ENCODE results near the gene FGF7. TPM values are rescaled to one million over a fixed set of nuclear protein-coding genes. Genes with fewer than 3 reads are reported as not detected.

Gene FGF7
- total and polyA plus RNA-seq, 2 experiments from 2014 or later, result 351 to 400 TPM

GRCh38 chr15:49462232-49462844, 39.3 kb downstream of the FGF7 start:
- Histone ChIP-seq H3K27ac (peak overlapping the region; percentile 79), H3K9me3 (ENCODE audit: low read depth) (no peaks in the 10 kb centered on the region), H3K4me2 (ENCODE audit: unreplicated experiment) (peak overlapping the region; percentile 12), H3K4me3 (no peak overlapping the region), H3K36me3 (ENCODE audit: low read depth) (peaks cover 40% of the 10 kb centered on the region), H3K79me2 (ENCODE audit: insufficient read depth) (peaks cover 100% of the 10 kb centered on the region), H3K9me2 (ENCODE audit: insufficient read depth) (no peaks in the 10 kb centered on the region), H3K9ac (no peak overlapping the region), H4K20me1 (ENCODE audit: insufficient read depth) (no peaks in the 10 kb centered on the region), H3K27me3 (replicated peaks; ENCODE audit: insufficient read depth) (no peaks in the 10 kb centered on the region), H2AFZ (no peak overlapping the region), H3K4me1 (ENCODE audit: insufficient read depth) (peaks cover 94% of the 10 kb centered on the region), H3F3A (ENCODE audit: insufficient read depth) (peaks cover 97% of the 10 kb centered on the region)
- TF ChIP-seq EZH2 (IDR thresholded peaks at IDR 0.05; ENCODE audit: insufficient read depth, poor library complexity, severe bottlenecking) (no peak), EZH2phosphoT487 (IDR thresholded peaks at IDR 0.05; ENCODE audit: insufficient read depth, low read depth) (no peak)
- DNase-seq, result peak; percentile 71
- in situ Hi-C loops (cut with MboI), result no loop called here
- WGBS, 2 experiments (ENCODE audit: low coverage in 1 of 2, low lambda C conversion rate in 2 of 2, missing lambda C conversion rate in 2 of 2), result 10 to 17% methylated on average over 2 of the region's 2 CpGs

GRCh38 chr15:49464522-49464921, 41.5 kb downstream of the FGF7 start:
- no peak overlapping the region for H2AFZ ChIP-seq
- H3K27ac ChIP-seq, result no peak overlapping the region
- no peaks in the 10 kb centered on the region for H4K20me1 ChIP-seq (ENCODE audit: insufficient read depth)
- H3K9me2 ChIP-seq (ENCODE audit: insufficient read depth), result no peaks in the 10 kb centered on the region
- peaks cover 100% of the 10 kb centered on the region for H3K79me2 ChIP-seq (ENCODE audit: insufficient read depth)
- H3K36me3 ChIP-seq (ENCODE audit: low read depth), result peaks cover 36% of the 10 kb centered on the region
- H3K27me3 ChIP-seq (replicated peaks; ENCODE audit: insufficient read depth), result no peaks in the 10 kb centered on the region
- no peak overlapping the region for H3K4me3 ChIP-seq
- H3K9me3 ChIP-seq (ENCODE audit: low read depth), result no peaks in the 10 kb centered on the region
- no peak overlapping the region for H3K4me2 ChIP-seq (ENCODE audit: unreplicated experiment)
- peaks cover 93% of the 10 kb centered on the region for H3K4me1 ChIP-seq (ENCODE audit: insufficient read depth)
- no peak for DNase-seq
- peaks cover 98% of the 10 kb centered on the region for H3F3A ChIP-seq (ENCODE audit: insufficient read depth)
- H3K9ac ChIP-seq, result no peak overlapping the region
- in situ Hi-C loops (cut with MboI), result no loop called here
- WGBS, 2 experiments (ENCODE audit: low coverage in 1 of 2, low lambda C conversion rate in 2 of 2, missing lambda C conversion rate in 2 of 2), result 58 to 61% methylated on average over 3 of the region's 3 CpGs
- TF ChIP-seq EZH2phosphoT487 (IDR thresholded peaks at IDR 0.05; ENCODE audit: insufficient read depth, low read depth) (no peak), EZH2 (IDR thresholded peaks at IDR 0.05; ENCODE audit: insufficient read depth, poor library complexity, severe bottlenecking) (no peak)

GRCh38 chr15:49466119-49466518, 43.1 kb downstream of the FGF7 start:
- Histone ChIP-seq H3K9me2 (ENCODE audit: insufficient read depth) (no peaks in the 10 kb centered on the region), H3K9ac (peak overlapping the region; percentile 62), H3K4me3 (peak overlapping the region; percentile 63), H3K4me1 (ENCODE audit: insufficient read depth) (peaks cover 89% of the 10 kb centered on the region), H4K20me1 (ENCODE audit: insufficient read depth) (no peaks in the 10 kb centered on the region), H3K9me3 (ENCODE audit: low read depth) (no peaks in the 10 kb centered on the region), H3K36me3 (ENCODE audit: low read depth) (peaks cover 34% of the 10 kb centered on the region), H3K4me2 (ENCODE audit: unreplicated experiment) (peak overlapping the region; percentile 88), H3F3A (ENCODE audit: insufficient read depth) (peaks cover 96% of the 10 kb centered on the region), H2AFZ (no peak overlapping the region), H3K27me3 (replicated peaks; ENCODE audit: insufficient read depth) (no peaks in the 10 kb centered on the region), H3K79me2 (ENCODE audit: insufficient read depth) (peaks cover 100% of the 10 kb centered on the region), H3K27ac (peak overlapping the region; percentile 69)
- no peak for DNase-seq
- in situ Hi-C loops (cut with MboI), result no loop called here
- TF ChIP-seq EZH2phosphoT487 (IDR thresholded peaks at IDR 0.05; ENCODE audit: insufficient read depth, low read depth), result no peak
- no peak for TF ChIP-seq EZH2 (IDR thresholded peaks at IDR 0.05; ENCODE audit: insufficient read depth, poor library complexity, severe bottlenecking)
- 90 to 100% methylated on average over 1 of the region's 1 CpG for WGBS, 2 experiments (ENCODE audit: low coverage in 1 of 2, low lambda C conversion rate in 2 of 2, missing lambda C conversion rate in 2 of 2)

GRCh38 chr15:49467746-49468480, 44.9 kb downstream of the FGF7 start:
- DNase-seq, result peak; percentile 43
- whole genome bisulfite sequencing, 2 experiments (ENCODE audit: low coverage in 1 of 2, low lambda C conversion rate in 2 of 2, missing lambda C conversion rate in 2 of 2), result 23 to 25% methylated on average over 3 of the region's 3 CpGs
- H3K79me2 ChIP-seq (ENCODE audit: insufficient read depth), result peaks cover 100% of the 10 kb centered on the region
- H4K20me1 ChIP-seq (ENCODE audit: insufficient read depth), result no peaks in the 10 kb centered on the region
- peak overlapping the region; percentile 62 for H3K9ac ChIP-seq
- in situ Hi-C loops (cut with MboI), result no loop called here
- H3K4me2 ChIP-seq (ENCODE audit: unreplicated experiment), result peak overlapping the region; percentile 88
- peaks cover 86% of the 10 kb centered on the region for H3K4me1 ChIP-seq (ENCODE audit: insufficient read depth)
- peaks cover 95% of the 10 kb centered on the region for H3F3A ChIP-seq (ENCODE audit: insufficient read depth)
- peak overlapping the region; percentile 63 for H3K4me3 ChIP-seq
- H3K9me2 ChIP-seq (ENCODE audit: insufficient read depth), result no peaks in the 10 kb centered on the region
- no peaks in the 10 kb centered on the region for H3K27me3 ChIP-seq (replicated peaks; ENCODE audit: insufficient read depth)
- H2AFZ ChIP-seq, result no peak overlapping the region
- TF ChIP-seq EZH2 (IDR thresholded peaks at IDR 0.05; ENCODE audit: insufficient read depth, poor library complexity, severe bottlenecking) (no peak), EZH2phosphoT487 (IDR thresholded peaks at IDR 0.05; ENCODE audit: insufficient read depth, low read depth) (no peak)
- peak overlapping the region; percentile 69 for H3K27ac ChIP-seq
- H3K9me3 ChIP-seq (ENCODE audit: low read depth), result no peaks in the 10 kb centered on the region
- peaks cover 45% of the 10 kb centered on the region for H3K36me3 ChIP-seq (ENCODE audit: low read depth)

Data from GM23248 (cell line).